GM23338 (cell line): ENCODE results near the gene MATR3. TPM values are rescaled to one million over a fixed set of nuclear protein-coding genes. Genes with fewer than 3 reads are reported as not detected.
A peak's percentile ranks its signal among the peaks of the same experiment; 100 is the strongest.

Experiments used
- ATAC-seq: fragments of 200-7000 bp; cut with Tn5 transposase; 3 replicates; pipeline ENCODE4 v1.9.1; 2020
- DNase-seq: peaks from one replicate; pipeline ENCODE4 v3.0.0-alpha.2; 2015; ENCODE audit warnings: low spot score
- H2AFZ ChIP-seq: fragments of 200-600 bp; sonication (generic); 2 replicates; pipeline ENCODE4 v1.8.0; 2016; ENCODE audit warnings: antibody characterized with exemption, mild to moderate bottlenecking, moderate library complexity
- H3F3A ChIP-seq: fragments of 200-600 bp; sonication (generic); replicated peaks from 2 replicates; pipeline ENCODE4 v1.8.0; 2017; ENCODE audit warnings: antibody characterized with exemption, mixed run types, low read depth
- H3K27ac ChIP-seq: fragments of 200-600 bp; sonication (generic); 2 replicates; pipeline ENCODE4 v1.6.1; 2016; ENCODE audit warnings: low read depth
- H3K27me3 ChIP-seq: fragments of 200-600 bp; sonication (generic); 2 replicates; pipeline ENCODE4 v1.8.0; 2016; ENCODE audit warnings: mild to moderate bottlenecking, mixed run types, moderate library complexity; ENCODE audit not compliant: insufficient read depth
- H3K36me3 ChIP-seq: fragments of 200-600 bp; sonication (generic); 2 replicates; pipeline ENCODE4 v1.8.0; 2016; ENCODE audit warnings: mild to moderate bottlenecking; ENCODE audit not compliant: insufficient read depth
- H3K4me1 ChIP-seq: fragments of 200-600 bp; sonication (generic); 2 replicates; pipeline ENCODE4 v1.8.0; 2016; ENCODE audit warnings: mild to moderate bottlenecking, moderate library complexity; ENCODE audit not compliant: insufficient read depth
- H3K4me2 ChIP-seq: fragments of 200-600 bp; sonication (generic); 2 replicates; pipeline ENCODE4 v1.7.1; 2017; ENCODE audit warnings: mixed run types
- H3K4me3 ChIP-seq: fragments of 200-600 bp; sonication (generic); 2 replicates; pipeline ENCODE4 v1.6.1; 2016; ENCODE audit warnings: mixed run types
- H3K79me2 ChIP-seq: fragments of 200-600 bp; sonication (generic); replicated peaks from 2 replicates; pipeline ENCODE4 v1.8.0; 2017; ENCODE audit warnings: mild to moderate bottlenecking; ENCODE audit not compliant: insufficient read depth
- H3K9me2 ChIP-seq: fragments of 200-600 bp; sonication (generic); 2 replicates; pipeline ENCODE4 v1.8.0; 2017; ENCODE audit not compliant: insufficient read depth
- H4K20me1 ChIP-seq: fragments of 200-600 bp; sonication (generic); replicated peaks from 2 replicates; pipeline ENCODE4 v1.8.0; 2017; ENCODE audit warnings: mild to moderate bottlenecking; ENCODE audit not compliant: insufficient read depth
- H3K27ac Mint-ChIP-seq: 2 replicates; pipeline ENCODE4 v1.8.0; 2020; ENCODE audit warnings: inconsistent platforms, mild to moderate bottlenecking, moderate library complexity, mixed read lengths
- H3K27me3 Mint-ChIP-seq: 3 replicates; pipeline ENCODE4 v1.8.0; 2022; ENCODE audit warnings: low read depth, mild to moderate bottlenecking, moderate library complexity, mixed read lengths, inconsistent platforms; ENCODE audit not compliant: insufficient read depth, poor library complexity
- H3K36me3 Mint-ChIP-seq: 3 replicates; pipeline ENCODE4 v1.8.0; 2021; ENCODE audit warnings: low read depth, mild to moderate bottlenecking, inconsistent platforms, moderate library complexity, mixed read lengths
- H3K4me1 Mint-ChIP-seq: 3 replicates; pipeline ENCODE4 v1.8.0; 2020; ENCODE audit warnings: mild to moderate bottlenecking, inconsistent platforms, mixed read lengths
- H3K4me3 Mint-ChIP-seq: 3 replicates; pipeline ENCODE4 v1.8.0; 2021; ENCODE audit warnings: moderate library complexity, mild to moderate bottlenecking, inconsistent platforms, mixed read lengths
- H3K9me3 Mint-ChIP-seq: 3 replicates; pipeline ENCODE4 v1.8.0; 2020; ENCODE audit warnings: moderate library complexity, mild to moderate bottlenecking, inconsistent platforms, mixed read lengths
- CREB1 ChIP-seq: fragments of 250-450 bp; sonication (Bioruptor Pico); IDR thresholded peaks from 2 replicates; pipeline ENCODE4 v1.5.0; 2020; ENCODE audit warnings: low read depth, mild to moderate bottlenecking, moderate library complexity
- CTCF ChIP-seq, 2 experiments: fragments of 200-600 bp in 1 of 2; sonication (generic) in 1 of 2; conservative IDR thresholded peaks; 2 replicates each; pipeline versions ENCODE4 v1.5.1 to v1.6.1; 2016 to 2017; ENCODE audit warnings: antibody characterized with exemption in 2 of 2, low read depth in 2 of 2, mild to moderate bottlenecking in 2 of 2, moderate library complexity in 1 of 2
- ETS1 ChIP-seq: IDR thresholded peaks from 2 replicates; pipeline ENCODE4 v1.6.1; 2016; ENCODE audit warnings: antibody characterized with exemption
- EZH2 ChIP-seq: fragments of 200-600 bp; sonication (generic); IDR thresholded peaks from one replicate; pipeline ENCODE4 v1.8.0; 2017; ENCODE audit warnings: antibody characterized with exemption, mild to moderate bottlenecking, low read depth; ENCODE audit not compliant: unreplicated experiment
- EZH2phosphoT487 ChIP-seq: fragments of 200-600 bp; sonication (generic); IDR thresholded peaks from one replicate; pipeline ENCODE4 v1.8.1; 2018; ENCODE audit warnings: antibody characterized with exemption; ENCODE audit not compliant: unreplicated experiment
- JUNB ChIP-seq: IDR thresholded peaks from one replicate; pipeline ENCODE4 v1.6.1; 2016; ENCODE audit warnings: antibody characterized with exemption; ENCODE audit not compliant: unreplicated experiment
- NANOG ChIP-seq: IDR thresholded peaks from 2 replicates; pipeline ENCODE4 v1.6.1; 2016; ENCODE audit warnings: antibody characterized with exemption, borderline replicate concordance
- POLR2AphosphoS5 ChIP-seq: IDR thresholded peaks from 2 replicates; pipeline ENCODE4 v1.6.1; 2016; ENCODE audit warnings: antibody characterized with exemption, low read depth
- STAT1 ChIP-seq: IDR thresholded peaks from one replicate; pipeline ENCODE4 v1.6.1; 2016; ENCODE audit warnings: antibody characterized with exemption; ENCODE audit not compliant: unreplicated experiment
- ZNF114 ChIP-seq: fragments of 250-450 bp; sonication (Bioruptor Pico); IDR thresholded peaks from 2 replicates; pipeline ENCODE4 v1.5.0; 2020; ENCODE audit warnings: mild to moderate bottlenecking, moderate library complexity
- ZNF331 ChIP-seq: fragments of 250-450 bp; sonication (Bioruptor Pico); IDR thresholded peaks from 2 replicates; pipeline ENCODE4 v1.5.0; 2020; ENCODE audit warnings: low read depth, mild to moderate bottlenecking, moderate library complexity
- ZNF462 ChIP-seq: fragments of 250-450 bp; sonication (Bioruptor Pico); IDR thresholded peaks from 2 replicates; pipeline ENCODE4 v1.5.0; 2020; ENCODE audit warnings: mild to moderate bottlenecking, moderate library complexity
- polyA plus RNA-seq: library from polyadenylated mRNA; unstranded; fragments of >200 nt; fragmentation: Nextera tagmentation; extraction: Ambion mirVana; gene quantifications from 2 replicates; pipeline ENCODE4 v1.2.1, GENCODE V29; 2016
- total RNA-seq: library from RNA; depleted of rRNA; stranded (reverse); fragments of >200 nt; shearing (Covaris generic); gene quantifications from 2 replicates; pipeline ENCODE4 v1.2.3, GENCODE V29; 2014

MATR3 gene
- total and polyA plus RNA-seq, 2 experiments from 2014 or later = 278 to 506 TPM

GRCh38 chr5:139296198-139296597, 2.7 kb downstream of the MATR3 start (continued):
- TF ChIP-seq ZNF462 (CRISPR knock-in tag) (no peak), CTCF (conservative IDR thresholded peaks at IDR 0.05; ENCODE audit: low read depth in 2 of 2) (no peak), NANOG (no peak), CREB1 (CRISPR knock-in tag) (no peak), ZNF331 (CRISPR knock-in tag) (no peak), STAT1 (no peak)

- Mint-ChIP-seq H3K36me3 (peaks cover 33% of the 10 kb centered on the region), H3K27ac (peak overlapping the region; percentile 72), H3K9me3 (0 out of 3 replicates have a peak, but pooled peaks cover 6% of the 10 kb centered on the region), H3K4me3 (peak overlapping the region; percentile 100), H3K27me3 (peaks cover 31% of the 10 kb centered on the region), H3K4me1 (peaks cover 54% of the 10 kb centered on the region)
- Histone ChIP-seq H3K4me3 (peak overlapping the region; percentile 88), H3F3A (peaks cover 8% of the 10 kb centered on the region), H3K36me3 (no peaks in the 10 kb centered on the region), H3K9me2 (no peaks in the 10 kb centered on the region), H3K4me2 (peak overlapping the region; percentile 83), H3K79me2 (peaks cover 81% of the 10 kb centered on the region), H3K27ac (no peak overlapping the region), H4K20me1 (peaks cover 64% of the 10 kb centered on the region), H2AFZ (no peak overlapping the region), H3K27me3 (no peaks in the 10 kb centered on the region), H3K4me1 (peaks cover 42% of the 10 kb centered on the region)
- DNase-seq (no peak), ATAC-seq (no peak)
- no peak for TF ChIP-seq JUNB
- TF ChIP-seq EZH2phosphoT487 = no peak
- no peak for TF ChIP-seq NANOG
- no peak for TF ChIP-seq STAT1
- no peak for TF ChIP-seq CTCF (conservative IDR thresholded peaks at IDR 0.05; ENCODE audit: low read depth in 2 of 2)
- TF ChIP-seq EZH2 = no peak
- no peak for TF ChIP-seq POLR2AphosphoS5
- no peak for TF ChIP-seq ETS1
- no peak for TF ChIP-seq ZNF114 (CRISPR knock-in tag)
- no peak for TF ChIP-seq ZNF331 (CRISPR knock-in tag)
Measured at GRCh38 chr5:139296862-139297326, 3.4 kb downstream of the MATR3 start.
